Upper lobe of right lung (tissue), 1 donor: ENCODE data around the gene VPS25. TPM values are rescaled to one million over a fixed set of nuclear protein-coding genes. Genes with fewer than 3 reads are reported as not detected.

Experiments
- ATAC-seq: fragments of 200-7000 bp; cut with Tn5 transposase; one replicate; pipeline ENCODE4 v1.9.1; 2020; ENCODE audit warnings: mild to moderate bottlenecking, moderate library complexity
- DNase-seq: peaks from one replicate; pipeline ENCODE4 v3.0.0-alpha.2; 2020
- H3K27ac ChIP-seq: fragments of 200-600 bp; one replicate; pipeline ENCODE4 v1.8.0; 2022
- H3K27me3 ChIP-seq: fragments of 200-600 bp; one replicate; pipeline ENCODE4 v1.8.0; 2022; ENCODE audit warnings: mild to moderate bottlenecking
- H3K36me3 ChIP-seq: fragments of 200-600 bp; one replicate; pipeline ENCODE4 v1.8.0; 2022
- H3K4me1 ChIP-seq: fragments of 200-600 bp; one replicate; pipeline ENCODE4 v1.8.0; 2022
- H3K4me3 ChIP-seq: fragments of 200-600 bp; one replicate; pipeline ENCODE4 v1.8.0; 2022; ENCODE audit warnings: mild to moderate bottlenecking
- H3K9me3 ChIP-seq: fragments of 200-600 bp; one replicate; pipeline ENCODE4 v1.8.0; 2022
- CTCF ChIP-seq: fragments of 200-600 bp; IDR thresholded peaks from one replicate; pipeline ENCODE4 v1.8.0; 2022; ENCODE audit warnings: antibody characterized with exemption
- intact Hi-C: fragments of 100-400 bp; cut with DNase I; formaldehyde crosslinking; loops from one replicate; pipeline ENCODE4 v1.11.0; 2022
- total RNA-seq: library from RNA; stranded (reverse); fragmentation: NEBNext Ultra II Directional; extraction: Animal tissue kit (Norgen Biotek cat#: 25700); gene quantifications from one replicate; pipeline ENCODE4 v1.2.1, GENCODE V29; 2021
- donor health status: DM: no; HTN: yes; CAD: no; lungs with severe emphysema.

VPS25 gene
- total RNA-seq, 1 donor from 2014 or later = 42.3 TPM

GRCh38 chr17:42795465-42795864 lies 22.2 kb downstream of the VPS25 start:
- Histone ChIP-seq H3K27ac (no peak overlapping the region), H3K36me3 (no peaks in the 10 kb centered on the region), H3K9me3 (no peaks in the 10 kb centered on the region), H3K4me1 (peaks cover 18% of the 10 kb centered on the region), H3K27me3 (no peaks in the 10 kb centered on the region), H3K4me3 (no peak overlapping the region)
- ATAC-seq (no peak), DNase-seq (no peak)
- intact Hi-C loops = no loop called here
- TF ChIP-seq CTCF = no peak

- Histone ChIP-seq H3K27ac (no peak overlapping the region), H3K27me3 (no peaks in the 10 kb centered on the region), H3K4me3 (no peak overlapping the region), H3K9me3 (no peaks in the 10 kb centered on the region), H3K4me1 (peaks cover 18% of the 10 kb centered on the region), H3K36me3 (no peaks in the 10 kb centered on the region)
- DNase-seq (no peak), ATAC-seq (no peak)
- intact Hi-C loops = no loop called here
- TF ChIP-seq CTCF = no peak
Measured at GRCh38 chr17:42796066-42796758, 23.0 kb downstream of the VPS25 start.

GRCh38 chr17:42797067-42798007 lies 24.1 kb downstream of the VPS25 start:
- no peak for TF ChIP-seq CTCF
- DNase-seq = no peak
- Histone ChIP-seq H3K27me3 (no peaks in the 10 kb centered on the region), H3K4me1 (peaks cover 18% of the 10 kb centered on the region), H3K36me3 (no peaks in the 10 kb centered on the region), H3K27ac (peak overlapping the region; percentile 79), H3K9me3 (no peaks in the 10 kb centered on the region), H3K4me3 (peak overlapping the region; percentile 85)
- intact Hi-C loops = no loop called here
- ATAC-seq = no peak

GRCh38 chr17:42798011-42798382 lies 24.7 kb downstream of the VPS25 start:
- Histone ChIP-seq H3K27ac (peak overlapping the region; percentile 79), H3K36me3 (no peaks in the 10 kb centered on the region), H3K4me3 (peak overlapping the region; percentile 85), H3K27me3 (no peaks in the 10 kb centered on the region), H3K4me1 (peaks cover 18% of the 10 kb centered on the region), H3K9me3 (no peaks in the 10 kb centered on the region)
- TF ChIP-seq CTCF = no peak
- intact Hi-C loops = no loop called here
- DNase-seq = no peak
- no peak for ATAC-seq

- intact Hi-C loops = no loop called here
Measured at GRCh38 chr17:42798383-42799380, 25.4 kb downstream of the VPS25 start, which contains the start of the genes CNTD1 and COA3. TSS of gene CNTD1 (plus strand) at chr17:42798861. CDS start at chr17:42799068, 207 bp downstream. TSS of gene COA3 (minus strand) at chr17:42798704. CDS start at chr17:42798681, 23 bp downstream.

More at GRCh38 chr17:42798383-42799380, 25.4 kb downstream of the VPS25 start, which contains the start of the genes CNTD1 and COA3:
- Histone ChIP-seq H3K4me3 (peak within 1 kb of the TSS; percentile 85), H3K27ac (peak within 1 kb of the TSS; percentile 79), H3K27me3 (no peaks in the 10 kb centered on the region), H3K9me3 (no peaks in the 10 kb centered on the region), H3K36me3 (no peaks in the 10 kb centered on the region), H3K4me1 (peaks cover 18% of the 10 kb centered on the region)
- ATAC-seq = peak; percentile 98
- TF ChIP-seq CTCF = no peak
- DNase-seq = peak; percentile 95
